Gastroesophageal sphincter (tissue), 3 donors: Measurements from ENCODE around the gene DYDC1.

Source experiments
- CTCF ChIP-seq, 4 experiments: fragments of 200-600 bp in 2 of 4; fragments of 450-650 bp in 2 of 4; sonication (generic) in 1 of 4; IDR thresholded peaks; one replicate each; pipeline ENCODE4 v1.5.1; 2017 to 2019; ENCODE audit warnings: antibody characterized with exemption in 4 of 4, mild to moderate bottlenecking in 2 of 4, moderate library complexity in 2 of 4
- EP300 ChIP-seq: sonication (generic); formaldehyde crosslinking; IDR thresholded peaks from one replicate; pipeline ENCODE4 v1.6.1; 2017; ENCODE audit warnings: antibody characterized with exemption, mild to moderate bottlenecking

GRCh38 chr10:80357851-80358125, 1.2 kb upstream of the DYDC1 start:
- TF ChIP-seq CTCF (IDR thresholded peaks at IDR 0.05) = no peak
- no peak for TF ChIP-seq EP300
